Spleen (tissue), 11 donors: ENCODE data around the gene CDH13. TPM values are rescaled to one million over a fixed set of nuclear protein-coding genes. Genes with fewer than 3 reads are reported as not detected.

Experiments
- DNase-seq: peaks from one replicate; pipeline ENCODE4 v3.0.0-alpha.2; 2020
- H3K27ac ChIP-seq, 8 donors: fragments of 200-600 bp; sonication (generic) in 7 of 8; 1 replicate in 4 of 8; 2 replicates in 4 of 8; pipeline versions ENCODE4 v1.5.0 to v1.8.0; 2016 to 2021; ENCODE audit warnings: inconsistent platforms in 4 of 8, mild to moderate bottlenecking in 4 of 8, moderate library complexity in 1 of 8
- H3K27me3 ChIP-seq, 7 donors: fragments of 200-600 bp; sonication (generic) in 6 of 7; replicated peaks in 1 of 7; 1 replicate in 4 of 7; 2 replicates in 3 of 7; pipeline versions ENCODE4 v1.5.0 to v1.8.0; 2016 to 2021; ENCODE audit warnings: inconsistent platforms in 3 of 7, mild to moderate bottlenecking in 1 of 7
- H3K36me3 ChIP-seq, 6 donors: fragments of 200-600 bp; sonication (generic) in 5 of 6; 1 replicate in 4 of 6; 2 replicates in 2 of 6; pipeline versions ENCODE4 v1.5.0 to v1.8.0; 2016 to 2021; ENCODE audit warnings: inconsistent platforms in 2 of 6
- H3K4me1 ChIP-seq, 6 donors: fragments of 200-600 bp; sonication (generic) in 5 of 6; 1 replicate in 3 of 6; 2 replicates in 3 of 6; pipeline versions ENCODE4 v1.5.0 to v1.8.0; 2016 to 2021; ENCODE audit warnings: inconsistent platforms in 3 of 6
- H3K4me3 ChIP-seq, 8 donors: fragments of 200-600 bp; sonication (generic) in 7 of 8; 1 replicate in 4 of 8; 2 replicates in 4 of 8; pipeline versions ENCODE4 v1.5.0 to v1.8.0; 2016 to 2021; ENCODE audit warnings: inconsistent platforms in 4 of 8, mild to moderate bottlenecking in 4 of 8, moderate library complexity in 2 of 8
- H3K9me3 ChIP-seq, 8 donors: fragments of 200-600 bp; sonication (generic) in 7 of 8; 1 replicate in 4 of 8; 2 replicates in 4 of 8; pipeline versions ENCODE4 v1.5.0 to v1.8.0; 2016 to 2021; ENCODE audit warnings: inconsistent platforms in 4 of 8
- POLR2A ChIP-seq, 3 donors: fragments of 450-650 bp; IDR thresholded peaks; one replicate each; pipeline ENCODE4 v1.5.1; 2017; ENCODE audit warnings: antibody characterized with exemption in 3 of 3, mild to moderate bottlenecking in 1 of 3
- POLR2AphosphoS5 ChIP-seq, 3 donors: sonication (generic); formaldehyde crosslinking; IDR thresholded peaks; one replicate each; pipeline ENCODE4 v1.5.1; 2017; ENCODE audit warnings: antibody characterized with exemption in 3 of 3
- WGBS, 5 donors: extraction: QIAGEN DNeasy Blood & Tissue Kit in 3 of 5; methylation state at CpG; one replicate each; pipeline versions ENCODE4 v1.1.5 to v1.1.7; 2013 to 2018; 5-methylcytosine and 5-hydroxymethylcytosine counted together
- intact Hi-C: fragments of 100-400 bp; cut with DNase I; formaldehyde crosslinking; loops from one replicate; pipeline ENCODE4 v1.15.0; 2023; ENCODE audit warnings: low total_unique reads
- polyA plus RNA-seq, 3 donors: library from polyadenylated mRNA; stranded (reverse); fragments of 200-250 nt; gene quantifications; one replicate each; pipeline ENCODE4 v1.2.1, GENCODE V29; 2013
- total RNA-seq, 7 donors: library from RNA; depleted of rRNA in 3 of 7; stranded (reverse); fragments of >200 nt in 3 of 7; fragmentation: NEBNext Ultra II Directional in 4 of 7; extraction: Animal tissue kit (Norgen Biotek cat#: 25700) in 4 of 7; gene quantifications; one replicate each; pipeline versions ENCODE4 v1.1.0 to v1.2.1, GENCODE V29; 2016 to 2021
- TF ChIP-seq, protein P1 (sequence below), 11 experiments: fragments of 200-600 bp in 7 of 11; fragments of 450-650 bp in 4 of 11; sonication (generic) in 4 of 11; IDR thresholded peaks in 8 of 11; conservative IDR thresholded peaks in 3 of 11; 1 replicate in 7 of 11; 2 replicates in 4 of 11; pipeline versions ENCODE4 v1.4.0 to v1.8.0; 2016 to 2021; ENCODE audit warnings: antibody characterized with exemption in 11 of 11, inconsistent platforms in 4 of 11, mild to moderate bottlenecking in 1 of 11
- donor health status: healthy with polysubstance abuse.
- donor health status: DM: no; HTN: no; CAD: no; lungs with moderate emphysema.
- donor health status: DM: no; HTN: no; CAD: no.
- donor health status: Bipolar disorder and iron deficiency.
- donor health status: healthy.
- donor health status: DM: no; HTN: no; CAD: no.
- donor health status: DM: yes; HTN: yes; CAD: no.

The CDH13 gene
- total and polyA plus RNA-seq, 10 donors = 0.13 to 4.6 (median 1.1) TPM

DNA sequence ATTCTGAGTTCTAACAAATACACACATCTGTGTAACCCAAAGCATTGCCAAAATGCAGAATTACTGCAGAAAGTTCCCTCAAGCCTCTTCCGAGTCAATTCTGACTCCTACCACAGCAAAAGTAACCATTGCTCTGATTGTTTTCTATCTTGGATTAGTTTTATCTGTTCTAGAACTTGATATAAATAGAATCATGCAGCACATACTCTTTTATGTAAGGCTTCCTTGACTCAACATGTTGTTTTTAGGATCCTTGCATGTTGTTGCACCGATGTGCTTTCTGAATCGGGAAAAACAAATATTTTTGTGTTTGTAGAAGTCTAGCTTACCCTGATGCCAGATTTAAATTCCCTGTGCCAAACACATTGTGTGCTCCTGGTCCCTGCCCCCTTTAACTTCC lies 140.4 kb downstream of the CDH13 start:
- no peak overlapping the region for H3K27ac ChIP-seq
- peaks cover 0 to 9% (median 3%) of the 10 kb centered on the region in 6 donors for H3K4me1 ChIP-seq
- 86 to 92% (median 87%) methylated on average over 3 of the region's 3 CpGs for WGBS, 5 donors
- H3K27me3 ChIP-seq = peaks cover 0 to 5% (median 0%) of the 10 kb centered on the region in 7 donors
- no peak for DNase-seq
- H3K36me3 ChIP-seq = no peaks in the 10 kb centered on the region
- intact Hi-C loops = no loop called here
- TF ChIP-seq POLR2AphosphoS5 (IDR thresholded peaks at IDR 0.05) (no peak), POLR2A (IDR thresholded peaks at IDR 0.05) (no peak)
- TF ChIP-seq, protein P1, sequence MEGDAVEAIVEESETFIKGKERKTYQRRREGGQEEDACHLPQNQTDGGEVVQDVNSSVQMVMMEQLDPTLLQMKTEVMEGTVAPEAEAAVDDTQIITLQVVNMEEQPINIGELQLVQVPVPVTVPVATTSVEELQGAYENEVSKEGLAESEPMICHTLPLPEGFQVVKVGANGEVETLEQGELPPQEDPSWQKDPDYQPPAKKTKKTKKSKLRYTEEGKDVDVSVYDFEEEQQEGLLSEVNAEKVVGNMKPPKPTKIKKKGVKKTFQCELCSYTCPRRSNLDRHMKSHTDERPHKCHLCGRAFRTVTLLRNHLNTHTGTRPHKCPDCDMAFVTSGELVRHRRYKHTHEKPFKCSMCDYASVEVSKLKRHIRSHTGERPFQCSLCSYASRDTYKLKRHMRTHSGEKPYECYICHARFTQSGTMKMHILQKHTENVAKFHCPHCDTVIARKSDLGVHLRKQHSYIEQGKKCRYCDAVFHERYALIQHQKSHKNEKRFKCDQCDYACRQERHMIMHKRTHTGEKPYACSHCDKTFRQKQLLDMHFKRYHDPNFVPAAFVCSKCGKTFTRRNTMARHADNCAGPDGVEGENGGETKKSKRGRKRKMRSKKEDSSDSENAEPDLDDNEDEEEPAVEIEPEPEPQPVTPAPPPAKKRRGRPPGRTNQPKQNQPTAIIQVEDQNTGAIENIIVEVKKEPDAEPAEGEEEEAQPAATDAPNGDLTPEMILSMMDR (IDR thresholded peaks at IDR 0.05 in 8 of 11, conservative IDR thresholded peaks at IDR 0.05 in 3 of 11) = no peak
- no peak overlapping the region for H3K4me3 ChIP-seq
- H3K9me3 ChIP-seq = no peaks in the 10 kb centered on the region

DNA sequence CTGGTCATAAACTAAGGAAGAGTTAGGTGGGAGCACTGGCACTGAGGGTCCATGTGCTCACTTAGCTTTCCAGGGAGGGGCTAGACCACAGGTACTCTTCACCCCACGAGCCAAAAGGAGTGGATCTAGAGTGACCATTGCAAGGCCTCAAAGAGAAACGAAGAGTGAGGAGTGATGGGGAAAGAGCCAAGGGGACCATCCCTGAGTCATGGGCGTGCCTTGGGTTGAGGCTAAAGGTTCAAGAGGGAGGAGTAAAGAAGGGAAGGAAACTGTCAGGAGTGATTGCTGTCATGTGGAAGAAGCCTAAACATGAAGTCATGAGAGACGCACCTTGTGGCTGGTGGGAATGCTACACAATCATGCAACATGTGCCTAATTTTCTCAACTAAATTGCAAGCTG lies 141.0 kb downstream of the CDH13 start:
- intact Hi-C loops = no loop called here

DNA sequence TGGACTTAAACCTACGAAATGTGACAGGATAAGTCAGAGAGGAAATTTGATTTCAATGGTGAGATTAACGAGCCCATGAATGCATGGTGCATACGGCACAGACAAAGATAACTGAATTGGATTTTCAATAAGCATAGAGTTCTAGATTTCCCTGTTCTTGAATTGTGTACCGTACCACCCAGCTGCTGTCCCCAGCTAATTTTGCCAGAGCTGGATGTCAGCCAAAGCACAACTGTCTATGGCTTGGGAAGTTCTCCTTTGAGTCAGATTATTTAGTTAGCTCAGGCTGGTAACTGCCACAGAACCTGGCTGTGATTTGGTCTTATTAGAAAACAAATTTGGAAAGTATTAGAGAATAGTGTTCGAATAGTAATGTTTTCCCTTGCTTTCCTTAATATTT lies 143.1 kb downstream of the CDH13 start:
- no peak for DNase-seq
- intact Hi-C loops = no loop called here

More for the DNA sequence above, 141.0 kb downstream of the CDH13 start:
- DNase-seq = no peak
- Histone ChIP-seq H3K27ac (no peak overlapping the region), H3K4me3 (no peak overlapping the region), H3K4me1 (peaks cover 0 to 10% (median 3%) of the 10 kb centered on the region in 6 donors), H3K9me3 (no peaks in the 10 kb centered on the region), H3K27me3 (peaks cover 0 to 5% (median 0%) of the 10 kb centered on the region in 7 donors), H3K36me3 (no peaks in the 10 kb centered on the region)
- TF ChIP-seq POLR2AphosphoS5 (IDR thresholded peaks at IDR 0.05) (no peak), POLR2A (IDR thresholded peaks at IDR 0.05) (no peak)
- TF ChIP-seq, protein P1 (IDR thresholded peaks at IDR 0.05 in 8 of 11, conservative IDR thresholded peaks at IDR 0.05 in 3 of 11) = no peak
- WGBS, 5 donors = 65 to 87% (median 70%) methylated on average over 4 of the region's 4 CpGs

DNA sequence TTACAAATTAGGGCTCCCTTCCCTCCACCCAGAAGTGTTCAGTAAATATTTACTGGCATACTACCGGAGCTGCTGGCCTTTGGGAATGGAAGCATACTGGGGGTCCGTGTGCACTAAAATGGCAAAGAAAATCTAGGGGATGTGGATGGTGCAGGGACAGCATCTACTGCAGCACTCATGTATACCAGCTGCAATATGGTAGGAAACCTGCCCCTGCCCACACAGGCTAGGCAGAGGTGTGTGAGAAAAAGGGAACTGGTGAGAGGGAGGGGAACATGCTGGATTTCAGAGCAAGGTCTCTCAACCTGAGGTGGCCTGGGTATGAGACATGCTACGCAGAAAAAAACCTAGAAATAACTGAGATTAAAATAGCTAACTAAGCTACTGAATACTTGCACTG lies 145.4 kb downstream of the CDH13 start:
- peaks cover 0 to 32% (median 10%) of the 10 kb centered on the region in 6 donors for H3K4me1 ChIP-seq
- intact Hi-C loops = no loop called here
- TF ChIP-seq, protein P1 (IDR thresholded peaks at IDR 0.05 in 8 of 11, conservative IDR thresholded peaks at IDR 0.05 in 3 of 11) = no peak
- no peak for TF ChIP-seq POLR2AphosphoS5 (IDR thresholded peaks at IDR 0.05)
- no peak for TF ChIP-seq POLR2A (IDR thresholded peaks at IDR 0.05)
- no peaks in the 10 kb centered on the region for H3K36me3 ChIP-seq
- H3K9me3 ChIP-seq = no peaks in the 10 kb centered on the region
- WGBS, 5 donors = 68 to 93% (median 77%) methylated on average over 3 of the region's 3 CpGs
- H3K4me3 ChIP-seq = no peak overlapping the region
- peaks cover 0 to 5% (median 0%) of the 10 kb centered on the region in 7 donors for H3K27me3 ChIP-seq
- no peak for DNase-seq
- no peak overlapping the region for H3K27ac ChIP-seq

More for the DNA sequence above, 143.1 kb downstream of the CDH13 start:
- H3K4me1 ChIP-seq = peaks cover 0 to 21% (median 4%) of the 10 kb centered on the region in 6 donors
- 81 to 87% (median 85%) methylated on average over 5 of the region's 5 CpGs for WGBS, 5 donors
- no peaks in the 10 kb centered on the region for H3K9me3 ChIP-seq
- no peak for TF ChIP-seq POLR2A (IDR thresholded peaks at IDR 0.05)
- TF ChIP-seq POLR2AphosphoS5 (IDR thresholded peaks at IDR 0.05) = no peak
- TF ChIP-seq, protein P1 (IDR thresholded peaks at IDR 0.05 in 8 of 11, conservative IDR thresholded peaks at IDR 0.05 in 3 of 11) = no peak
- H3K4me3 ChIP-seq = no peak overlapping the region
- H3K36me3 ChIP-seq = no peaks in the 10 kb centered on the region
- no peak overlapping the region for H3K27ac ChIP-seq
- H3K27me3 ChIP-seq = peaks cover 0 to 5% (median 0%) of the 10 kb centered on the region in 7 donors
